GM23338 (cell line): ENCODE data around the gene ELFN2.
A peak's percentile ranks its signal among the peaks of the same experiment; 100 is the strongest.

Experiments
- CREB1 ChIP-seq: fragments of 250-450 bp; sonication (Bioruptor Pico); IDR thresholded peaks from 2 replicates; pipeline ENCODE4 v1.5.0; 2020; ENCODE audit warnings: low read depth, mild to moderate bottlenecking, moderate library complexity
- CTCF ChIP-seq, 2 experiments: fragments of 200-600 bp in 1 of 2; sonication (generic) in 1 of 2; conservative IDR thresholded peaks; 2 replicates each; pipeline versions ENCODE4 v1.5.1 to v1.6.1; 2016 to 2017; ENCODE audit warnings: antibody characterized with exemption in 2 of 2, low read depth in 2 of 2, mild to moderate bottlenecking in 2 of 2, moderate library complexity in 1 of 2
- ETS1 ChIP-seq: IDR thresholded peaks from 2 replicates; pipeline ENCODE4 v1.6.1; 2016; ENCODE audit warnings: antibody characterized with exemption
- EZH2 ChIP-seq: fragments of 200-600 bp; sonication (generic); IDR thresholded peaks from one replicate; pipeline ENCODE4 v1.8.0; 2017; ENCODE audit warnings: antibody characterized with exemption, mild to moderate bottlenecking, low read depth; ENCODE audit not compliant: unreplicated experiment
- EZH2phosphoT487 ChIP-seq: fragments of 200-600 bp; sonication (generic); IDR thresholded peaks from one replicate; pipeline ENCODE4 v1.8.1; 2018; ENCODE audit warnings: antibody characterized with exemption; ENCODE audit not compliant: unreplicated experiment
- JUNB ChIP-seq: IDR thresholded peaks from one replicate; pipeline ENCODE4 v1.6.1; 2016; ENCODE audit warnings: antibody characterized with exemption; ENCODE audit not compliant: unreplicated experiment
- NANOG ChIP-seq: IDR thresholded peaks from 2 replicates; pipeline ENCODE4 v1.6.1; 2016; ENCODE audit warnings: antibody characterized with exemption, borderline replicate concordance
- POLR2AphosphoS5 ChIP-seq: IDR thresholded peaks from 2 replicates; pipeline ENCODE4 v1.6.1; 2016; ENCODE audit warnings: antibody characterized with exemption, low read depth
- STAT1 ChIP-seq: IDR thresholded peaks from one replicate; pipeline ENCODE4 v1.6.1; 2016; ENCODE audit warnings: antibody characterized with exemption; ENCODE audit not compliant: unreplicated experiment
- ZNF331 ChIP-seq: fragments of 250-450 bp; sonication (Bioruptor Pico); IDR thresholded peaks from 2 replicates; pipeline ENCODE4 v1.5.0; 2020; ENCODE audit warnings: low read depth, mild to moderate bottlenecking, moderate library complexity
- TF ChIP-seq, protein P1 (sequence below): IDR thresholded peaks from one replicate; pipeline ENCODE4 v1.6.1; 2018; ENCODE audit warnings: antibody characterized with exemption; ENCODE audit not compliant: unreplicated experiment

DNA sequence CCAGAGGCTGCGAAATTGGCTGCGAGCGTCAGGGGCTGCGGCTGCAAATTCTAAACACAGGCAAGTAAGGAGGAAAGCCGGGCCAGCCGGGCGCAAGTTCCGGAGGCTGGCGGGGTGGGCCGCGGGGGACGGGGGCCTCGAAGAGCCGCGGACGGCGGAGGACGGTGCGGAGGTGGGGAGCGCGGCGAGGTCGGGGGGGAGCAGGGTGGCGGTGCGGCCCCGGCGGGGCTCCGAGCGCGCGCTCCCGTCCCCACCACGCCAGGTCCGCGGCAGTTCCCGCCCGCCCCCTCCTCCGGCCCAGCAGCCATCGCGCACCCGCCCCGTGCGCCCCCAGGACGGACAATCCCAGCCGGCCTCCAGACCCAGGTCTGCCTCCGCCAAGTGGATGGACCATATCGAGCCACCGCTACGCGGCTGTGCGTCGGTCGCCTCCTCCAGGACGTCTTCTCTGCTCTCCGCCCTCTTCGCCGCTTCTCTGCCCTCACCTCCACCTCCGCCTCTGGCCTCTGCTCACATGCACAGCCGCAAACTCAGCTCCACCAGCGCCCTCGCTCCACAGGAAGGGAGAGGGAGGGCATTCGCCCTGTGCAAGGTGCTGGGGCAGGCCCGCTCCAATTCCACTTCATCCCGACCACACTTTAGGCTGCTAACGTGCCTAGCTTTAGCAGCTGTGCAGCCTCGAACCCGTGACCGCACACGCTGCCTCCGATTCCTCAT, 7.2 kb downstream of the ELFN2 start:
- TF ChIP-seq CTCF (conservative IDR thresholded peaks at IDR 0.05; ENCODE audit: low read depth in 2 of 2) (peak in 1 of 2 experiments; percentile 27; a peak in 3 of 4 replicates), EZH2 (peak; percentile 50), EZH2phosphoT487 (no peak), POLR2AphosphoS5 (no peak), ETS1 (no peak), JUNB (no peak), CREB1 (CRISPR knock-in tag) (no peak), ZNF331 (no peak), STAT1 (no peak), NANOG (no peak)
- TF ChIP-seq, protein P1, sequence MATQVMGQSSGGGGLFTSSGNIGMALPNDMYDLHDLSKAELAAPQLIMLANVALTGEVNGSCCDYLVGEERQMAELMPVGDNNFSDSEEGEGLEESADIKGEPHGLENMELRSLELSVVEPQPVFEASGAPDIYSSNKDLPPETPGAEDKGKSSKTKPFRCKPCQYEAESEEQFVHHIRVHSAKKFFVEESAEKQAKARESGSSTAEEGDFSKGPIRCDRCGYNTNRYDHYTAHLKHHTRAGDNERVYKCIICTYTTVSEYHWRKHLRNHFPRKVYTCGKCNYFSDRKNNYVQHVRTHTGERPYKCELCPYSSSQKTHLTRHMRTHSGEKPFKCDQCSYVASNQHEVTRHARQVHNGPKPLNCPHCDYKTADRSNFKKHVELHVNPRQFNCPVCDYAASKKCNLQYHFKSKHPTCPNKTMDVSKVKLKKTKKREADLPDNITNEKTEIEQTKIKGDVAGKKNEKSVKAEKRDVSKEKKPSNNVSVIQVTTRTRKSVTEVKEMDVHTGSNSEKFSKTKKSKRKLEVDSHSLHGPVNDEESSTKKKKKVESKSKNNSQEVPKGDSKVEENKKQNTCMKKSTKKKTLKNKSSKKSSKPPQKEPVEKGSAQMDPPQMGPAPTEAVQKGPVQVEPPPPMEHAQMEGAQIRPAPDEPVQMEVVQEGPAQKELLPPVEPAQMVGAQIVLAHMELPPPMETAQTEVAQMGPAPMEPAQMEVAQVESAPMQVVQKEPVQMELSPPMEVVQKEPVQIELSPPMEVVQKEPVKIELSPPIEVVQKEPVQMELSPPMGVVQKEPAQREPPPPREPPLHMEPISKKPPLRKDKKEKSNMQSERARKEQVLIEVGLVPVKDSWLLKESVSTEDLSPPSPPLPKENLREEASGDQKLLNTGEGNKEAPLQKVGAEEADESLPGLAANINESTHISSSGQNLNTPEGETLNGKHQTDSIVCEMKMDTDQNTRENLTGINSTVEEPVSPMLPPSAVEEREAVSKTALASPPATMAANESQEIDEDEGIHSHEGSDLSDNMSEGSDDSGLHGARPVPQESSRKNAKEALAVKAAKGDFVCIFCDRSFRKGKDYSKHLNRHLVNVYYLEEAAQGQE, result no peak
